HL-60/S4 (cell line): ENCODE measurements around the gene SF3B4.
"Not testable (repeated sequence)": the region's sequence is repeated elsewhere in the genome, so short reads cannot be mapped to it uniquely, and the experiment has no call there.

Experiments
- in situ Hi-C: fragments of 300-500 bp; cut with MboI; formaldehyde crosslinking; loops from 2 replicates; pipeline ENCODE4 v1.14.3; 2022; ENCODE audit warnings: low sequenced_read_pairs

The SF3B4 gene

DNA sequence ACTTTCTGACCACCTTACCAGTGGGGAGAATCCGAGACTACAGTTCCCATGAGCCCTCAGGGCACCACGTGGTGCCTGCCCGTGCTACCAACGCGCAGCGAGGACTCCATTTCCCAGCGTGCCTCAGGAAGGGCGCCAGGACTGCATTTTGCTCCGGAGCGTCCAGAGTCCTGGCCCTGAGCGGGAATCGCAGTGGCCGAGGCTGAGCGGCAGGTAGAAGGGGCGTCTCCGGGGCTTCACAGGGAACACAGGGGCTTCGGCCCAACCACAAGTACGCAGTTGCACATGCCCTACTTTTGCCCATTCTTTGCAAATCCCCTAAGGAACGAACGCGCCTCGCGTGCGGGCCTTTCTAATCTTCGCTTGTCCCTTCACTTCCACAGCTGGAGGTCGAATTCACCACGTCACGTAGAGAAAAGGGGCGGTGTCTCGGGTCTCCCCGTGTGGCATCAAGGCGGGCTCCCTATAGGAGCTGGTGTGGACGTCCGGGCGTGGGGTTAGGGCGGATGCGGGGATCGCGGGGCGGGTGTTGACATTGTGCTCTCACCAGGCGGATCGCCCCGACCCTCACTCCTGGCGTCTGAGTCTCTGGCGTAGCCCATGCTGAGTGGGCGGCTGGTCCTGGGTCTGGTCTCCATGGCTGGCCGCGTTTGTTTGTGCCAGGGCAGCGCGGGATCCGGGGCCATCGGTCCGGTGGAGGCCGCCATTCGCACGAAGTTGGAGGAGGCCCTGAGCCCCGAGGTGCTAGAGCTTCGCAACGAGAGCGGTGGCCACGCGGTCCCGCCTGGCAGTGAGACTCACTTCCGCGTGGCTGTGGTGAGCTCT, 27.9 kb downstream of the SF3B4 start, which contains the start of gene BOLA1:
Gene BOLA1, plus strand, starts transcription at position 109 of the 825 bp plus-strand sequence. Its CDS starts 492 bp downstream, at position 601.
- in situ Hi-C loops = loop anchor here (10.0 to 25.0 kb wide), 2 partner anchors 113 to 155 kb away; partner anchors contain the start of gene OTUD7B

DNA sequence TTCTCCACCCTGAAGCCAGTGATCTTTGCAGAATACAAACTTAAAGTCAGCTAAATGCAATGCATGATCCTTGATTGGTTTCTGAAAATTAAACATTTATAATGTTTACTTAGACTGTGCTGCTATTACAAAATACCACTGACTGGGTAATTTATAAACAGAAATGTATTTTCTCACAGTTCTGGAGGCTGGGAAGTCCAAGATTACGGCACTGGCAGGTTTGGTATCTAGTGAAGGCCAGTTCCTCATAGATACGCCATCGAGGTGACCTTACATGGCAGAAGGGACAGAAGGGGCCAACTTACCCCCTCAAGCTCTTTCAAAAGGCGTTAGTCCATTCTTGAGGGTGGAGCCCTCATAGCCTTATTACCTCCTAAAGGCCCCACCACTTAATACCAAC, 31.0 kb downstream of the SF3B4 start:
- in situ Hi-C loops = loop anchor here (10.0 kb wide), 1 partner anchor 158 kb away; no protein-coding TSS in a partner anchor

DNA sequence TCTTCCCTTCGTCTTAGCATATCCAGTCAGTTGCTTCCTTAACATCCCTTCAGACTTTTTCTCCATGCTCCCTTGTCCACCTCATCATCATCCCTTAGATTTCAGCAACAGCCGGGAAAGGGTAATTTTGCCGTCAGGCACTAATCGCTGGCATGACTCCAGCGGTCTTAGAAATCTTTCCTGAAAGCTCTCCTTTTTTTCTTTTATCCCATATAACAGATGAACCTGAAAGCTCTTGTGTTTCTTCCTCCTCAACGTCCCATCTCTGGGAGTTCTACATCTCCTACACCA, 38.7 kb downstream of the SF3B4 start:
- in situ Hi-C loops = no loop called here

DNA sequence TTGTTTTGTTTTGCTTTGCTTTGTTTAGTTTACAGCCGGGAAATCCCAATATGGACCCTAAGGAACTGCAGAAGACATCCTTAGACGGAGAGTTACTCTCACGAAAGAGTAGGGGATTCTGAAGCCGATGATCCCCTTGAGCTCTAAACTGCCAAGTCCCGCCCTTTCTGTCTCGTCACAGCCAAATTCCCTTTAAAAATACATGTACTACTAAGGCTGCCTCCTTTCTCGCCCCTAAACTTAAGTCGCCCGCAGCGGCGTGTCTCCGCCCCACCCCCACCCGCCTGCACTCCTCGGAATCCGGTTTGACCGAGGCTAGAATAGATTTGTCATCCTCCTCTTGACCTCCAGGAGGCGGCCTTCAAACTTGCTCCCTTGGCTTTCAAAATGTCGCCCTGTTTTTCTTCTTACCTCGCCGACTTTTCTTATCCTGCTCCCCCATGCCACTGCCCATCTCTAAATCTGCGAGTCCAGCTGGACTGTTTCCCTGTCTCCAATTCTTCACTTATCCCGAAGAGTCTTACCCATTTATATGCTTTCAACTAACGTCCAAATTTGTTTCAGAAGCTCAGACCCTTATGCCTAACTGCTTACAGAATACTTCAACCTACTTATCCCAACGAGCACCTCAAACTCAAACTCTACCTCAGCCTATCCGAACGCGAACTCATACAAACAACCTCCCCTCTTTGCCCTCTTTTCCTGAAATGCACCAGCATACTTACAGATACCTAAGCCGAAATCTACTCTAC, 39.2 kb downstream of the SF3B4 start:
- in situ Hi-C loops = no loop called here

DNA sequence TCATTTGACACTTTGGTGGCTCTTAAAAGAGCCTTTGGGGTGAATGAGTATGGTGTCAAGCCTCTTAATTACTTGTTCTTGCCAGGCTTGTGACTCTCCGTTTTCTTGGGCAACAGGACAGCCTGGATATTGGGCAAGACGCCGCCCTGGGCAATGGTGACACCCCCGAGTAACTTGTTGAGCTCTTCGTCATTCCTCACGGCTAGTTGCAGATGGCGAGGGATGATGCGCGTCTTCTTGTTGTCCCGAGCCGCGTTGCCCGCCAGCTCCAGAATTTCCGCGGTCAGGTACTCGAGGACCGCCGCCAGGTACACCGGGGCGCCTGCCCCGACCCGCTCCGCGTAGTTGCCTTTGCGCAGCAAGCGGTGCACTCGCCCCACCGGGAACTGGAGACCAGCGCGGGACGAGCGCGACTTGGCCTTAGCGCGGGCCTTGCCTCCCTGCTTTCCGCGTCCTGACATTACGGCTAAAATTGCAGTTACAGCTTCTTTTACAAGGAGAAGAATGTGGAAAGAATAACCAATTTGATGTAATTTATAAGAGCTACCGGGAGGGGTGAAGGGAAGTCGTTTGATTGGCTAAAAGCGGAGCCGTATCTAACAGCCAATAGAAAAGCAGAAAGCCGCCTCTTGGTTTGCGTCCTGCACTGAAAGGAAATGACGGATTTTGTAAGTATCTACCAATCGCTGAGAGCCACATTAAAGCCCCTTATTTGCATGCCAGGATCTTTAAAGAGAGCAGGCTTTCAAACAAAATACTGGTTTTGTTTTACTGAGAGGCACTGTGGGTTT, 40.0 kb downstream of the SF3B4 start:
- in situ Hi-C loops = no loop called here

DNA sequence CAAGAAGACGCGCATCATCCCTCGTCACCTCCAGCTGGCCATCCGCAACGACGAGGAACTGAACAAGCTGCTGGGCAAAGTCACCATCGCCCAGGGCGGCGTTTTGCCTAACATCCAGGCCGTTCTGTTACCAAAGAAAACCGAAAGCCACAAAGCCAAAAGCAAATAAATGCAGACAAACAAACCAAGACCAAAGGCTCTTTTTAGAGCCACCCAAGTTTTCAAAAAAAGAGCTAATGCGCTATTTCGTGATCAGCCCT, 40.5 kb downstream of the SF3B4 start:
- in situ Hi-C loops = not testable (repeated sequence)

DNA sequence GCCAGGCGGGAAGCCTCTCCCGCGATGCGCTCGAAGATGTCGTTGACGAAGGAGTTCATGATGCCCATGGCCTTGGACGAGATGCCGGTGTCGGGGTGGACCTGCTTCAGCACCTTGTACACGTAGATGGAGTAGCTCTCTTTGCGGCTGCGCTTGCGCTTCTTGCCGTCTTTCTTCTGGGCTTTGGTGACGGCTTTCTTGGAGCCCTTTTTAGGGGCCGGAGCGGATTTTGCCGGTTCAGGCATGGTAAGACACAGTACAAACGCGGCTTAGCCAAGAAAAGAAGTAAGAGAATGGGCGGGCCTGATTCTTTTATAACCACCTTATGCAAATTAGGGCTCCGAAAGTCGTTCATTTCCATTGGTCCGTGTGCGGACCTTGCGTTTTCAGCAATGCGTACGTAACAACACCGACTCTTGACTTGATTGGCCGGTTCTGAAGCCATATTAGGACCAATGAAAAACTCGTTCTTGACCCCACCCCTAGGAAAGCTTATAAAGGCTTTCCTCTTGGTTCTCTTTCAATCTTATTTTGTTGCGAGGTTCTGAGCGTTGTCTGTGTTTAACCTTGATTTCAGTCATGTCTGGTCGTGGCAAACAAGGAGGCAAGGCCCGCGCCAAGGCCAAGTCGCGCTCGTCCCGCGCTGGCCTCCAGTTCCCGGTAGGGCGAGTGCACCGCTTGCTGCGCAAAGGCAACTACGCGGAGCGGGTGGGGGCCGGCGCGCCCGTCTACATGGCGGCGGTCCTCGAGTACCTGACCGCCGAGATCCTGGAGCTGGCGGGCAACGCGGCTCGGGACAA, 41.0 kb downstream of the SF3B4 start:
- in situ Hi-C loops = no loop called here

DNA sequence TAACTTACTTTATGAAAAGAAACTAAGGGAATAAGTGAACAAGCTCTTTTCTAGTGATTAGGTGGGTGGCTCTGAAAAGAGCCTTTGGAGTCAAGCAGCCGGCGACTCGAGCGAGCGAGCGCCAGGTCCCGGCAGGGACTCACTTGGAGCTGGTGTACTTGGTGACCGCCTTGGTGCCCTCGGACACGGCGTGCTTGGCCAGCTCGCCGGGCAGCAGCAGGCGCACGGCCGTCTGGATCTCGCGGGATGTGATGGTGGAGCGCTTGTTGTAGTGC, 41.5 kb downstream of the SF3B4 start:
- in situ Hi-C loops = not testable (repeated sequence)

DNA sequence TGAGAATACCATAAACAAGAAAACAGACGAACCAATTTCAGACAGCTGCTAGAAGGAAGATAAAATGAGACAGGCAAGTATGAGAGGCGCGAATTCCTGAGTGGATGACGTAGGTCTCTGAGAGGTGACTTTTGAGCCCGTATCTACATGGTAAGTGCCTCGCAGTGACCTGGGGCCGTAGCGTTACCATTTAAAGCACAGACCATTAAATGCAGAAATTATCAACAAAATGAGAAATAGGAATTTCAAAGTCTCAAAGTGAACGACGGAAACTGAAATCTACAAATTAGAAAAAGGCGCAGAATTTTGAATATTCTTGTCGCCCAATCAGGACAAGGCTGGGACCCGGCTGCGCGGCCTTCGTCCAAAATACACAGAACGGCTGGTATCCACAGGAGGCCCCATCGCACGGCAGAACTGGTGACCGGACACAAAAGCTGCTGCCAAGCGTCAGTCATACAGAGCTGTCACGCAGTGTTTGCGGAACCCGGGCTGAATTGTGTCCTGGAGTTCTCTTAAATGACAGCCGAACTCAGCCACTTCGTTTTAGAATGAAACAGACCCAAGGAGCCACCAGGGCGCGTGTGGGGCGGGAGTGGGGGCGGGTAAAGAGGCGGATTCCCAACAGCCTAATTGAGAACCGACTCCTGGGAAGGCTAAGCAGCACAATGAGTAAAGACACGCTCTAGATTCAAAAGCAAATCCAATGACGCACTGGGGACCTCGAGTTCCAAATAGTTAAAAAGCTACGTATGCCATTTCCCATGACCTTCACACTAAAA, 42.1 kb downstream of the SF3B4 start:
- in situ Hi-C loops = no loop called here

DNA sequence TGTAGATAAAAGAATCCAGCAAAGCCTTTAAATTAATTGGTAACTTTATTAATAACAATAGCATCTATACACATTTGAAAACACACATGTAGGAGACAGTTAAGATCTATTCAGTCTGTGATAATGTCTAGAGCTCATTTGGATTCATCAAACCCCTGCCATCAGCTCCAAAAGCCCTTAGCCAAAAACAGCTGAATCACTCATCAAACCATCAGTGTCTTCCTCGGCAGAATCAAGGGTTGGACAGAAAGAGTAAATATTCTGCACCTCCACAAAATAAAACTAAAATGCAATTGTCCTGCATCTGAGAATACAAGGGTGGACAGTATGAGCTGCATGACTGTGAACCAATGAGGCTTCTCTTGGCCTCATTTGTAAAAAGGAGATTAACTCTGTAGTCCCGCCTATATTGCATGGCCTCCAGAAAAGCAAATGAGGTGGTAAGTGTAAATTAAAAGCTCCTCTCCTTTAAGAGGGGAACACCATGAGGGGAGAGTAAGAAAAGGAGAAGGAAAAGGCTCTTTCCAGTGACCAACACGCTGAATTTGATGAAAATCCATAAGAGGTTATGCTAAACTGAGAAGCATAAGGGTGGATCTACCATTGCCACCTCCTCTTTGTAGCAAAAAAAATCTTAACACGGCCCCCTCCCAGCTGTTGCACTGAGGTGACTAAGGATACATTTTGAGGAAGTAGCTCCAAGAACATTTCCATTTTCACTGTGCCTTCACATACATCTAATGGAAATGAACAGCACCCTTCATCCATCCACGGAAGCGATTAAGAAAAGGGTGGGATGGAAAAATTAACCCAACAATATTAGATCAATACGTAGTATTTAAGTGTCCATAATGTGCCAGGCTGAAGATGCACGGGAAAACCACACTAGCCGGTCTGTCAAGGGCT, 42.9 kb downstream of the SF3B4 start:
- in situ Hi-C loops = no loop called here

DNA sequence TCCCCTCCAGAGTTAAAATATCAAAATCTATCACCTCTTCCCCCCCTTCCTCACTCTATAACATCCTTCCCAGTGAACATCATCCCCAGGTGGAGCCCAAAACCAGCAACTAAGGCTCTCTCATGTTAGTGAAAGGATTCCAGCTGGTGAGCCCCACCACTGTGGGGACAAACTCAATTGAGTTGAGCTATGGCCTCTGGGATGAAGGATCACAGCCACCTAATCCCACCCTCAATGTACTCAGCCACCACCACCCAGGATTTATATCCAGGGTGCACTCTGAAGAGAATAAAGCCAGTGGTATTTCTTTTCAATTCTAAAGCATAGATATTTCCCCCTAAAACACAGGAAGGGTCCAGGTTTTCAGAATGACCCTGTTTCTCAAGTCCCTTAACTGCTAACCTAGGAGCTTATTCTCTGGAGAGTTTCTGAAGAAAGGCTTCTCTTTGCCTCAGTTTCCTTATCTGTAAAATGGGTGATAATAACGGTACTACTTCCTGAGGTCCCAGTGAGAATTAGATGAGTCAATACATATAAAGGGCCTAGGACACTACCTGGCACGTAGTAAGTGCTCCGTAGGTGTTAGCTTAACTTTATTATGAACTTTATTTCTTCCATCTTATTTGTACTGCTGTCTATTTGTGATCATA, 43.9 kb downstream of the SF3B4 start:
- in situ Hi-C loops = no loop called here

DNA sequence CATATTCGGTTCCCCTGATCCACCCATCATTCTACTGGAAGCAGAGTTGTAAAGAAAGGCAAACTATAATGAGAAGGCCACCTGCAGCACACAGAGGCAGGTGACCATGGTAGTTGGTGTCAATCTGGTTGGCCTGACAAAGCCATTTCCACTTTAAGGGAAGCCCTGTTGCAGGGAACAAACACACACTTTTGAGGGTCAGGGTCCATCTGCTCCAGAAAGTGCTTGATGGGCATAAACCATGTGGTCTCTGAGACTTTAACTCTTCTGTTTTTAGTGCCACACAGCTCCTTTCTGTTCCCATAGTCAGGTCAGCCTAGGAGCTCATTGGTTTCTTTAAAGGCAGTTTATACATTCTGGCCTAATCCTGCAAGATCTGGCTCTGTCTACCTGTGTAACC, 45.7 kb downstream of the SF3B4 start:
- in situ Hi-C loops = no loop called here

DNA sequence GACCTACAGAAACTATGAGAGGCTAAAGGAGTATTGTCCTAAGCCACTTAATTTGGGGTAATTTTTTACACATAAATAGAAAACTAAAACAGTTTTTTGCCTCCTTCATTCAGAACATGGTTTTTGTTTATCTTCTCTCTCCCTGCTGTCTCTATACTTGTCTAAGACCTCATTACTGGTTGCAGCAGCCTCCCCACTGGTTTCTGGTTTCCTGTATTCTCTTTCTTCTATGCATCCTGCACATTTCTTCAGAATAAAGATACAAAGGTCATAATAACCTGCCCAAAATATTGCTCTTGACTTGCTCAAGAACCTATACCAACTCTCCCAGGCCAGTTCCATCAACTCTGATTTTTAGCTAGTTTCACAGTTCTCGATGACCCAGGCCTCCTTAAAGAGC, 48.0 kb downstream of the SF3B4 start:
- in situ Hi-C loops = no loop called here

DNA sequence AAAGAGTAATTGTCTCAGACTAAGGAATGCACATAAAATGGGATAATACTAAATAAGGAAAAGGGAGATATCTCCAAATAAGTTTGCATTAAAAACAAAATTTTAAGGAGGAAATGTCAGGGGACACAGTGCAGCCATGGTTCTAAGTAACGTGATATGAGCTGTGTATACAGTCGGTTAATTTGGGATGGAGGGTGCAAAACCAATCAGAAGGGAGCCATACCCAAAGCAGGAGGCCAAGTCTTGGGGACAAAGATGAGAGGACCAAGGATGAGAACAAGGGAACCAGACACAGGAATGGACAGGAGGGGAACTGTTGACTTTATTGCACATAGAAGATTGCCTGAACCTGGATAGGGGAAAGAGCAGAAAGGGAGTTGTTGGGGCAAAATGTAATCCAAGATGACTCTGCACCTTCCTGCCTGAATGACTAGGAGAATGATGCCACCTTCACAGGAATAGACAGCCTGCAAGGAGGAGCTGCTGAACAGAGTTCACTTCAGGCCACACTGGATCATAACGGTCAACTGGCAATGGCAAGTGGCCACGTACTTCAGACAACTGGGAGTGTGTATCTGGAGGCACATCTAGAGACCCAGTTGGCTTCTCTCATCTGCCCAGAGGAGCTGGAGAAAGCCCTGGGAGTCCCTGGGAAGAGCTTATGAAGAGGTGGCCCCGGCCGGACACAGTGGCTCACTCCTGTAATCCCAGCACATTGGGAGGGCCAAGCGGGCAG, 50.2 kb downstream of the SF3B4 start:
- in situ Hi-C loops = no loop called here
